NCI-H1048 (cell line): ENCODE results near the gene ZNF81.
"Not testable (repeated sequence)": the region's sequence is repeated elsewhere in the genome, so short reads cannot be mapped to it uniquely, and the experiment has no call there.

Source experiments
- DNase-seq: peaks from one replicate; lab custom pipeline; 2025; lab: John Stamatoyannopoulos, UW

Gene ZNF81

DNA sequence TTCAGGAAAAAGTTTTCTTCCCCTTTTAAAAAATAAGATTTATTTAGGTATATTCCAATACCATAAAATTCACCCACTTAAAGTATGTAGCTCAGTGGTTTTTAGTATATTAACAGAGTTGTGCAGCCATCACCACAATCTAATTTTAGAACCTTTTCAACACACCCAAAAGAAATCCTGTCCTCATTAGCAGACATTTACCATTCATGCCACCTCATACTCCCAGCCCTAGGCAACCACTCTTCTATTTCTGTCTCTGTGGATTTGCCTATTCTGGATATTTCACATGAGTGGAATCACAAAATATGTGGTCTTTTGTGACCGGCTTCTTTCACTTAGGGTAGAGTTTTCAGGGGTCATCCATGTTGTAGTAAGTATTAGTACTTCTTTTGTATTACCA is 7.4 kb downstream of the ZNF81 start:
- DNase-seq, result no peak

DNA sequence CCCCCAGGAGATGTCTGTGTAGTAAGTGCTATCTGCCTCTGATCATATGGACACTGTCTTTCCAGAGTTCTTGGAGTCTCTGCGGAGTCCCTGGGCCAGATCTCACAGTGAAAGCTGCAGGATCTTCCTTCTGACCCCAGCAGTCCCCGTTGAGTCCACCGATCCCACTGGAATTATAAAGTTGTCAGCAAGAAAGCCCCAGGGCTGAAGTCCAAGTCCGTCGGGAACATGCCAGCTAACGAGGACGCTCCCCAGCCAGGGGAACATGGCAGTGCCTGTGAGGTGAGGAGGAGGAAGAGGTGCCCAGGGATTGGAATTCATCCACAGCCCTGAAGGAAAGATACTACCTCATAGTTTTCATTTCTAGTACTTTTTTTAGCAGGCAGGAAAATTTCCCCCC is 9.3 kb downstream of the ZNF81 start:
- DNase-seq, result no peak

DNA sequence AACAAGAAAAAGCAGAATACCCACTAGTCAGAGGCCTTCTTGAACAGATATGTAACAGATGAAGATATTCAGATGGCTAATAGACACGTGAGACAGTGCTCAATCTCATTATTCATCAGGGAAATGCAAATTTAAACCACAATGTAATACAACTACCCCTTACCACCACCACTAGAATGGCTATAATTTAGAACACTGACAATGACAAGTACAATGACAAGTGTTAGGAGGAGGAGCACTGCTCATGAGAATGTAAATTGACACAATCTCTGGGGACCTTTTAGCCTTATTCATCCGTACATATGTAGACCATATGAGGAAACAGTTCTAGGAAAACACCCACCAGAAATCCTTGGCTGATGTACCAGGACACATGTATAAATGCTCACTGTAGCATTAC is 13.1 kb downstream of the ZNF81 start:
- no peak for DNase-seq

DNA sequence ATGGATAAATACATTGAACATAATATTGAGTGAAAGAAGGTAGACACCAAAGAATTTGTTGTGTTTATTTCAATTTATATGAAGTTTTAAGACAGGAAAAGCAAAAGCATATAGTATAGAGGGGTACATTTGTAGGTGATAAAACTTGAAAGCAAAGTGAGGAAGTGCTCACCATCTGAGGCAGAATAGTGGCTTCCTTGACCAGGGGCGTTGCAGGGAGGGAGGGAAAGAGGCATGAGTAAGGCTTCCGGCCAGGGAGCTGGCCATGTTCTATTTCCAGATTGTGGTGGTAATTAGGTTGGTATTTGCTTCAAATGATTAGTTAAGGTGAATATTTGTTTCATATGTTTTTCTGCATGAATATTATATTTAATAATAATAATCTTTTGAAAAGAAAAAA is 13.7 kb downstream of the ZNF81 start:
- DNase-seq, result not testable (repeated sequence)

DNA sequence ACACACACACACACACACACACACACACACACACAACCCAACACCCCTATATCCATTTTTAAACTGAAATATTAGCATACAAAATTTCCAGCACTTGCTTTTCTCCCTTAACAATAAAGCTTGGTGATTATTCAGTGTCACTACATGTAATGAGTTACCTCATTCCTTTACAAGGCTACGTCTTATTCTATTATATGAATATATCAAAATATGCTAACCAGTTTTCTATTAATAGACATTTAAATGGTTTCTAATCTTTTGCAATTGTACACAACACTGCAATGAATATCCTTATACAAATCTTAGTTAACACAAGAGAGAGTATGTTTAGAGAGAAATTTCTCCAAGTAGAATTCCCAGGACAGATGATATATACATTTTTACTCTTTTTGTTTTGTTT is 14.2 kb downstream of the ZNF81 start:
- no peak for DNase-seq

DNA sequence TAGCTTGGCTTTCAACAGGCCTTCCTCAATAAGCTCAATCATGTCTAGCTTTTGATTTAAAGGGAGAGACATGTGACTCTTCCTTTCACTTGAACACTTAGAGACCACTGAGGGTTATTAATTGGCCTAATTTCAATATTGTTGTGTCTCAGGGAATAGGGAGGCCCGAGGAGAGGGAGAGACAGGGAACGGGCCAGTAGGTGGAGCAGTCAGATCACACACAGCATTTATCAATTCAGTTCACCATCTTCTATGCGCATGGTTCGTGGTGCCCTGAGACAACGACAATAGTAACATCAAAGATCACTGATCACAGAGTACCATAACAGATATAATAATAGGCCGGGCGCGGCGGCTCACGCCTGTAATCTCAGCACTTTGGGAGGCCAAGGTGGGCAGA is 17.8 kb downstream of the ZNF81 start:
- DNase-seq, result no peak

DNA sequence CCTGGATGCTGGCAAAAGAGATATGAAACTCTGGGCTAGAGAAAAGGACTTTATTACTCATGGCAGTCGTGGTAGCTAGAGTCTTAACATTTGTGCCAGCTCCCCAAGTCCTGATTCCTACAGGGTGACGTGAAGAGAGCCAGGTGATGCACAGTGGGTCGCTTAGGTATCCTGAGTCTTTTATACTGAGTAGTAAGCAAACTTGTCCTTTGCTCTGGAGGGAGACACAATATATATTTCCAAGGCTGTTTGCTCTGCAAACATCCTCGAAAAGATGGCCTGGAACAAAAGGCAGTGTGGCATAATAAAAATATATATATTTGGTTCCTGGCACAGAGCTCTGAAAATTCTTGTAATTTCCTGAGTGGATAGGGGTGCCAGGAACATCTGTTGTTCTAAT is 23.0 kb downstream of the ZNF81 start:
- no peak for DNase-seq

DNA sequence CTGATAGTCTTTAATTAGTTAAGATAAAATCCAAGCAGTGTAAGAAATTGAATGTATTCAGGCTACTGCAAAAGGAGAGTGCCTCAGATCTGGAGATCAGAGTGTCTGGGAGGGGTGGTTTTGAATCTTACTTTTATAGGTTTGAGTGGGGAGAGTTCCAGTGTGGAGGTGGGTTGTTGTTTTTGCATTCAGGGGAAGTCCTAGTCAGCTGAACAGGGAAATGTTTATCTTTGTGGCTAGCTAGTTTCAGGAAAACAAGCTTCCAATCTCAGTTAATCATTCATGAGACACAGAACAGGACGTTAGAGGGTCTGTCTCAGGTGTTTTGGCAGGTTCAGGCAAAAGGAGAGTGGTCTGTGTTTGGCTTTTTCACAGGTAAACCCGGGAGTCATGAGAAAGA is 26.0 kb downstream of the ZNF81 start:
- DNase-seq, result no peak

DNA sequence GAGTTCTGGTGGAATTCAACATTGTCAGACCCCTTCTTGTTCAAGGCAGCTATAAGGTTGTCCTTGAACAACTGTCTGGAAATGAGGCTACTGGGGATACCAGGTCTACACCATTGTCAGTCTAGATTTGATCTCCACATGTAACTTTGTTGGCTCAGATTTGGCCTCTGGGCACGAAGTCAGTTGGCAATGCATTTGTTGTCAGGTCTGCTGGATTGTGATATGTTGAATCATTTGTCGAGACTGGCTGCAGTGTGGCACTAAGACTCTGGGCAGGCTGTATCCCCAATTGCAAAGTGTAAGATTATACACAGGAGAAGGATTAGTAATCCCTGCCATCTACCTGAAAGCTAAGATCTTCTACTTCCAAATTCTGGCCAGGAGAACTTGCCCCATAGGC is 26.5 kb downstream of the ZNF81 start:
- DNase-seq, result no peak

DNA sequence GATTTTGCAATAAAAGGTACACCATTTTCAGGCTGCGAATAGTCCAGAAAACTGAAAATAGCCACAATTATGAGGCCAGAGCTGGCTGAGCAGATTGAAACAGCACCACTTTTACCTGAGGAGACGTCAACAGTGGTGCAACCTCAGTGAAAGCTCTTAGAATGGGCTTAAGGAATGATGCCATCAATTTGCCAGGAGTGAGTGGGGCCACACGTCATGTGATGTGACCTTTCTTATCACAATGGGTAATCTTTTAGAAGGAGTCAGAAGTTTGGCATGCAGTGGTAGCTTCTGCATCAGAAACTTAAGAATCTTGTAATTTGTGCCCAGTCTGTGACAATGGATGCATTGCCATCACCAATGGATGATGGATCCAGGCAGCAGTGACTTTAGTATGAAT is 27.6 kb downstream of the ZNF81 start:
- DNase-seq, result no peak

DNA sequence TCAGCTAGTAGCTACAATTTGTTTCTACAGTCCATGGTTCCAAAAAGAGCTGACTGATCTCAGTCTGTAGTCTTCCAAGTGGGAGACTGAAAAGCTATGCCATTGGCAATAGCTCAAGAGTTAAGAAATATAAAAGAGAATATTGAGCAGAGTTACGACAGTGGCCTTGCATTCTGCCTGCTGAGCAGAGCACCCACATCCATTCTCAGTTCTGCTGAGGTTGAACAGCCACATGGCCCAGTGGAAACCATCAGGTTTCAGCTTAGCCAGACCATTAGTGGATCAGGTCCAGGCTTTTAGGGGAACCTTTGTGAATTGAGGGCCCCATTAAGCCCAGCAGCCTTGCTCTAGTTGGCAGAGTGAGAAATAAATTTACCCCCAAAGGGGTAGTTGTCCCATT is 28.1 kb downstream of the ZNF81 start:
- no peak for DNase-seq

DNA sequence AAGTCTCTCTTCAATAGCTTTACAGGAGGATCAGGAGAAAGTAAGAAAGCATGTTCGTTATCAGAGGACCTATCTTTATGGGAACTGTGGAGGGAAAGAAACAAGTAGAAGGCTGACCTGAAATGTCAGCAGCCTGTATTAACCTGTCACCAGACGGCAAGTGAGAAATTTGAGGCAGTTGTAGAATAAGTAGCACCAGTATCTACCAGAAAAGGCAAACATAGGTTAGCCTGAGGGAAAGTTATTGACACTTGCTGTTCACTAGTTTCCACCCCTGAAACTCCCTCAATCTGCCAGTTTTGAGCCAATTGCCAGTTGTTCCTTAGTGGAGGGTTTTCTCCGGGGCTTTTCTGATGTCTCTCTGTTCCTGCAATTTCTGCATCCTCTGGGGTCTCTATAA is 36.4 kb downstream of the ZNF81 start:
- DNase-seq, result no peak

DNA sequence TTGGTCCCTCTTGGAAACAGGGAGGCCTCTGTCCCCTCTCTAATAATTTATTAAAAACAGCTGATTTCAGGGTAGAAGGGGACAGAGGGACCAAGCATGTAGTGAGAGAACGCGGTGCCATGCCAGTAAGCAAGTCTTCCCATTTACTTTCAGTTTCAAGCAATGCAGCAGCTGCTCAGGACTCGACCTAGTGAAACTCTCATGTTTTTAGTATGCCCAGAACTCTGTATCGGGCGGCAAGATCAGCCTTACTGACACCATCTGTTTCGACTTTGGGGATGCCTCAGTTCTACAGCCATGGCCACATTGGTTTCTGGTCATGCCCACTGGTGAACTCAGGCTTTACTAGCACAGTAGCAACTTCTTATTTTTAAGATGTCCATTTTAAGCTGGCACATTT is 40.6 kb downstream of the ZNF81 start:
- no peak for DNase-seq

DNA sequence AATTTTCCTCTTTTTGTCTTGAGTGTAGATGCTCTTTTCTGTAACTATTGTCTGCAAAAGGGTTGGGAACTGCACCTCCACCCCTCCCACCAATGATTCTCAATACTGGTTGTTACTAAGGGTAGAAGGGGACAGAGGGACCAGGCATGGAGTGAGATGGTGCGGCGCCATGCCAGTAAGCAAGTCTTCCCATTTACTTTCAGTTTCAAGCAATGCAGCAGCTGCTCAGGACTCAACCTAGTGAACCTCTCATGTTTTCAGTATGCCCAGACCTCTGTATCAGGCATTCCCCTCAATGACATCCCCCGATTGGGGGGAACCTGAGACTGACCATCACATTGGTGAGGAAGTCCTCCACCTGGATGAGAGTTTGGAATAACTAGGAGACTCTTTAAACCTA is 41.5 kb downstream of the ZNF81 start:
- no peak for DNase-seq

DNA sequence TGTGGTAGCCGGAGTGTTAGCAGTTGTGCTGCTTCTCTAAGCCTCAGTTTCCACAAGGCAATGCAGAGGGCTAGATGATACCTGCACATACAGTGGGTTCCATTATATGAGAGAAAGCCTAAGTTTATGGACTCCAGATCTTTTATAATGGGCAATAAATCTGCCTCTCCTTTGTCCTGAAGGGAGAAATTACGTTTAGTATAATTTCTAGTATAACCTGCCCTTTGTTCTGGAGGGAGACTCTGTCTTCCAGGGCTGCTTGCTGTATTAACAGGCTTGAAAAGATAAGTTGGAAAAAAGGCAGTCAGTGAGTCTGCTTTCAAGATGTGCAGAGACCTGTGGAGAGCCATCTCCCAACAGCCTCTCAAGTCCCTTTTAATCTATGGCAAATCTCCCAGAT is 42.8 kb downstream of the ZNF81 start:
- DNase-seq, result no peak

DNA sequence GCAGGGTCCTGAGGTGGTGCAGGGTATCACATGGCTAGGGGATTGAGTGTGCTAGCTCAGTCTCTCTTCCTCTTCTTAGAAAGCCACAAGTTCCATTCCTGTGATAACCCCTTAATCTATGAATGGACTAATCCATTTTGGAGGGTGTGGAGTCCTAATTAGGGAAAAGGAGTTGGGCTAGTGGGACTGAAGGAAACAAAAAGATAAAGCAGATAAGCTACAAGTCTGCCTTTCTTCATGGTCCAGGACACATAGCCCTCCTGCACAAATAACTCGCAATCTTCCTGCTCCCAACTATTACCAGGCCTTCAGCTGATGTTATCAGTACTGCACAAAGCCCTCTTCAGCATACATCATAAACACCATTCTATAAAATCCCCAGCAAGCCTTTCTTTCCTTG is 44.2 kb downstream of the ZNF81 start:
- DNase-seq, result no peak

DNA sequence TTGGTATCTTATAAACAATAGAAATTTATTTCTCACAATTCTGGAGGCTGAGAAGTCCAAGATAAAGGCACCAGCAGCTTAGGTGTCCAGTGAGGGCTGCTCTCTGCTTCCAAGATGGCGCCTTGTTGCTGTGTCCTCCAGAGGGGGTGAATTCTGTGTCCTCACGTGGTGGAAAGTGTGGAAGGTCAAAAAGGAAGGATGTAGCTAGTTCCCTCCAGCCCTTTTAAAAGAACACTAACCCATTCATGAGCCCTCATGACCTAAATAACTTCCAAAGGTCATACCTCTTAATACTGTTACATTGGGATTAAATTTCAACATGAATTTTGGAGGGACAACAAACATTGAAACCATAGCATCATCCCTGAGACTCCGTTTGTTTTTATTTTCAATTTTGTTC is 48.8 kb downstream of the ZNF81 start:
- no peak for DNase-seq

DNA sequence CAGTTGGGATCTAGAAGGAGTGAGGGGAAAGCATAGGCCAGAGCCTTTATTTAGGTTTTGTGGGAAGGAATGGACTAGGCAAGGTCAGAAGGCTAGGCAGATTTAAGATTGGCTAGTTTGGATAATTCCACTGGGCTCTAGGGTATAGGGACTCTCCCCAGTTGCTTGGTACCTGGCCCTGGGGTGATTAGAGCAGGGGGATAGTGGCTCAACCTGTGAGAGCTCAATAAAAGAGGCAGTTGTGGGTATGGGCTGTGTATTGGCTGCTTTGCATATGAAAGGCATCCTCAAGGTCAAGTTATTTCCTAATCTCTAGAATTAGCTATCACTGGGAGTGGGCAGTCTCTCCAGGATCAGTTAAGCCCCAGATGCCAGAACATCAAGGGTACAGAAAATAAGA is 61.3 kb downstream of the ZNF81 start:
- no peak for DNase-seq

DNA sequence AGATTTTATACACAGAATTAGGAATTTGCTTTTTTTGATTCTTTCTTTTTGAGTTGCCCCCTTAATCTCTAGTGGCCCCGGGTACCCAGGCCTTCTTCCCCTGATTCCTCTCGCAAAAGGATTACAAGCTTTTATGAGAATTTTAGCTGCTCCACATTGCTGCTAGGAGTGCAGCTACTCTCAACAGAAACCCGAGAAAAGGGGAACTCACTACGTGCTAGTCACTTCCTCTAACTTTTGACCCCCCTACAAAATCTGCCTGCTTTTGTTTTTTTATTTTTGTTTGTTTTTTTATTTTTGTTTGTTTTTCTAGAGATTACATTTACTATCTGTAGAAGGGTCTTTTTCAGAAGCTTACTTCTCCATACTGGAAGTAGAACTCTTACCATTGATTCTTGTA is 64.1 kb downstream of the ZNF81 start:
- DNase-seq, result no peak

DNA sequence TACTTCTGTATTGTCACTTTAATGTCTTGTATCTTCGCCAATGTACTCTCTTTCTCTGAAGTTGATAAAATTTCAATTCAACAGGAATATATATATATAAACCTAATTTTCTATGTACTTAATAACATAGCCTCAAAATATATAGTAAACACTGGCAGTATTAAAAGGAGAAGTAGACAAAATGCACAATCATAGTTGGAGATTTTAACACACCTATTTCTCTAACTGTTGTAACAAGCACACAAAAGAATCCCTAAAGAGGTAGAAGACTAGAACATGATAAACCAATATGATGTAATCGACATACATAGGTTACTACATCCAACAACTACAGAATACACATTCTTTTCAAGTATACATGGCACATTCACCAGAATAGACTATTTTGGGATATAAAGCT is 65.5 kb downstream of the ZNF81 start:
- DNase-seq, result no peak

DNA sequence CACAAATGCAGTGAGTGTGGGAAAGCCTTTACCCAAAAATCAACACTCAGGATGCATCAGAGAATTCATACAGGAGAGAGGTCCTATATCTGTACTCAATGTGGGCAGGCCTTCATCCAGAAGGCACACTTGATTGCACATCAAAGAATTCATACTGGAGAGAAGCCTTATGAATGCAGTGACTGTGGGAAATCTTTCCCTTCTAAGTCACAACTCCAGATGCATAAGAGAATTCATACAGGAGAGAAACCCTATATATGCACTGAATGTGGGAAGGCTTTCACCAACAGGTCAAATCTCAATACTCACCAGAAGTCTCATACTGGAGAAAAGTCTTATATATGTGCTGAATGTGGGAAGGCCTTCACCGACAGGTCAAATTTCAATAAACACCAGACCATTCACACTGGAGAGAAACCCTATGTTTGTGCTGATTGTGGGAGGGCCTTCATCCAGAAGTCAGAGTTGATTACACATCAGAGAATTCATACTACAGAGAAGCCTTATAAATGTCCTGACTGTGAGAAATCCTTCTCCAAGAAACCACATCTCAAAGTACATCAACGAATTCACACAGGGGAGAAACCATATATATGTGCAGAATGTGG is 79.3 kb downstream of the ZNF81 start:
- no peak for DNase-seq

DNA sequence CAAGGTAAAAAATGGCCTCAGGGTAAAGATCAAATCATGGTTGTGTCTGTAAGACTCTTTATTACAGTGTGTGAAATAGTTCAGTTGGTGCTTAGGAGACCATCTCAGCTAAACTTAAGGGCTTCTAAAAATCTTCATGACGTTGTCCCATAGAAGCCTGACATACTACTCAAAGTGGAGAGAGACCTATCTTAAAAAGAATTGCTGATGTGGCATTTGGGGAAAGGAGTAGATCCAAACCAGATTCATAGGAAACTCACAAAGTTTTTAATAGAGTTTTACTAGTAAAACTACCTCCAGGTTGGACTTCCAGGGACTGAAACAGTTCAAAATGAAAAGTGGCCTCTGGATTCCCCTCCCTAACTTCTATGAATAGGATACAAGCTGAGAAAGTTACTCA is 81.6 kb downstream of the ZNF81 start:
- DNase-seq, result no peak

DNA sequence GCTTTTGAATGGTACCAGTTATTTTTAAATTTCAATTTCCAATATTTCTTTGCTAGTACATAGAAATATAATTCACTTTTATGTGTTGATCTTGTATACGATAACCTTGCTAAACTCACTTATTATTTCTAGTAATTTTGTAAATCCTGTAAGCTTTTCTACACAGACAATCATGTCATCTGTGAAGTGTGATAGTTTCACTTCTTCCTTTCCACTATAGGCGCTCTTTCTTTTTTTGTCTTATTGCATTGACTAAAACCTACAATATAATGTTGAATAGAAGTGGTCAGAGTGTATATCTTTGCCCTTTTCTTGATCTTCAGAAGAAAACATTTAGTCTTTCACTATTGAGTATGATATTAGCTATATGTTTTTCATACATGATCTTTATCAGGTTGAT is 90.5 kb downstream of the ZNF81 start:
- DNase-seq, result no peak

DNA sequence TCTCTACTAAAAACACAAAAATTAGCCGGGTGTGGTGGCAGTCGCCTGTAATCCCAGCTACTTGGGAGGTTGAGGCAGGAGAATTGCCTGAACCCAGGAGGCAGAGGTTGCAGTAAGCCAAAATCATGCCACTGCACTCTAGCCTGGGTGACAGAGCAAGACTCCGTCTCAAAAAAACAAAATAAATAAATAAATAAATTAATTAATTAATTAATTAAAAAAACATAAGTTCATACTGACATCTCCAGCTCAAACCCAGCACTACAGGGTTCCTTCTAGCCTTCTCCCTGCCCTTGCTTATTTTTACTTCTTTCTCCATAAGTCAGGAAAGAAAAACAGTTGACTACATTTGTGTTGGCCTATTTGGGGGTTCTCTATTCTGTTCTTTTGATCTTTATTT is 95.3 kb downstream of the ZNF81 start:
- not testable (repeated sequence) for DNase-seq

DNA sequence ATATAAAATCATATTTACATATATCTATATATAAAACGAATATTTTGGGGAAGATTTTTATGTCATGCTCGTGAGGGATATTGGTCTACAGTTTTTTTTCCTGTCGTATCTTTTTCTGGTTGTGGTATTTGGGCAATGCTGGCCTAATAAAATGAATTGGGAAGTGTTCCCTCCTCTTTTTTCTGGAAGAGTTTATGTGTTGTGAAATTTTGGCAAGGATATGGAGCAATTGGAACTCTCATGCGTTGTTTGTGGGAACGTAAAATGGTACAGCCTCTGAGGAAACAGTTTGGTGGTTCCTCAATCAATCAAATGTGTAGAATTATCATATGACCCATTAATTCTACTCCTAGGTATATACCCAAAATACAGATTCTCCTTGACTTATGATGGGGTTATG is 97.2 kb downstream of the ZNF81 start:
- no peak for DNase-seq
